HCT116 (cell line): ENCODE measurements around the gene ADAMTS20. TPM values are rescaled to one million over a fixed set of nuclear protein-coding genes. Genes with fewer than 3 reads are reported as not detected.

Experiments used
- ATAC-seq: fragments of 200-7000 bp; cut with Tn5 transposase; 2 replicates; pipeline ENCODE4 v1.9.1; 2020; ENCODE audit warnings: mild to moderate bottlenecking, moderate library complexity
- BruUV-seq: library from RNA; stranded (reverse); fragments of 400-500 nt; replicated peaks from 2 replicates; lab custom pipeline; 2021; lab: Mats Ljungman, UMichigan
- CTCF ChIA-PET: fragments of 300-600 bp; sonication (Branson Sonifier 250); formaldehyde crosslinking; loops from one replicate; lab custom pipeline; 2021; ENCODE audit warnings: antibody characterized with exemption; lab: Charles Lee
- POLR2A ChIA-PET: fragments of 300-600, 350-600 bp; sonication (Branson Sonifier 250); formaldehyde crosslinking; loops from one replicate; lab custom pipeline; 2021; ENCODE audit warnings: antibody characterized with exemption; lab: Charles Lee
- RAD21 ChIA-PET, 2 experiments: fragments of 300-600 bp; sonication (Branson Sonifier 250); formaldehyde crosslinking; loops; one replicate each; lab custom pipeline; 2023; ENCODE audit warnings: low total read pairs in 2 of 2; ENCODE audit not compliant: uncharacterized antibody in 2 of 2, unreplicated experiment in 2 of 2, low non-redundant PET in 1 of 2; lab: Charles Lee
- DNase-seq: peaks from one replicate; pipeline ENCODE4 v3.0.0-alpha.2; 2010; ENCODE audit warnings: low read depth, low spot score
- H2AFZ ChIP-seq: fragments of 200-600 bp; shearing (Covaris generic), sonication (generic); 2 replicates; pipeline ENCODE4 v1.6.1; 2017; ENCODE audit warnings: low read depth, mixed run types, mixed read lengths, antibody characterized with exemption, low read length; ENCODE audit not compliant: poor library complexity, severe bottlenecking
- H3K27ac ChIP-seq: 2 replicates; pipeline ENCODE4 v1.5.1; 2012; ENCODE audit warnings: low read depth, low read length
- H3K27me3 ChIP-seq: fragments of 200-600 bp; sonication (generic); 2 replicates; pipeline ENCODE4 v1.6.1; 2016; ENCODE audit warnings: mixed run types, low read length, mixed read lengths; ENCODE audit not compliant: insufficient read depth
- H3K36me3 ChIP-seq, 2 experiments: fragments of 200-500 bp in 1 of 2; fragments of 200-600 bp in 1 of 2; sonication (Bioruptor generic) in 1 of 2; sonication (generic) in 1 of 2; 2 replicates each; pipeline versions ENCODE4 v1.5.1 to v1.6.1; 2014 to 2016; ENCODE audit warnings: low read length in 2 of 2, inconsistent platforms in 1 of 2, mixed read lengths in 1 of 2, mixed run types in 1 of 2; ENCODE audit not compliant: insufficient read depth in 2 of 2, control insufficient read depth in 1 of 2
- H3K4me1 ChIP-seq, 2 experiments: fragments of 200-600 bp in 1 of 2; sonication (generic) in 1 of 2; 2 replicates each; pipeline versions ENCODE4 v1.5.1 to v1.6.1; 2012 to 2017; ENCODE audit warnings: low read length in 2 of 2, inconsistent platforms in 1 of 2, mild to moderate bottlenecking in 1 of 2, mixed read lengths in 1 of 2, mixed run types in 1 of 2, moderate library complexity in 1 of 2; ENCODE audit not compliant: insufficient read depth in 2 of 2, control insufficient read depth in 1 of 2
- H3K4me2 ChIP-seq: fragments of 200-600 bp; sonication (generic); 2 replicates; pipeline ENCODE4 v1.6.1; 2017; ENCODE audit warnings: mixed run types, low read length, mixed read lengths
- H3K4me3 ChIP-seq, 2 experiments: fragments of 200-600 bp in 1 of 2; sonication (generic) in 1 of 2; replicated peaks in 1 of 2; 2 replicates each; pipeline ENCODE4 v1.5.1; 2011 to 2016; ENCODE audit warnings: low read length in 2 of 2, control low read depth in 1 of 2, low read depth in 1 of 2, mild to moderate bottlenecking in 1 of 2, mixed read lengths in 1 of 2, mixed run types in 1 of 2
- H3K79me2 ChIP-seq: fragments of 200-600 bp; sonication (generic); 2 replicates; pipeline ENCODE4 v1.6.1; 2017; ENCODE audit warnings: mild to moderate bottlenecking, mixed run types, low read length, moderate library complexity, mixed read lengths; ENCODE audit not compliant: insufficient read depth
- H3K9ac ChIP-seq: fragments of 200-600 bp; sonication (generic); 2 replicates; pipeline ENCODE4 v1.6.1; 2016; ENCODE audit warnings: low read length, mixed read lengths
- H3K9me2 ChIP-seq: fragments of 200-600 bp; sonication (generic), shearing (Covaris generic); 2 replicates; pipeline ENCODE4 v1.6.1; 2017; ENCODE audit warnings: mixed run types, mild to moderate bottlenecking, moderate library complexity; ENCODE audit not compliant: insufficient read depth
- H3K9me3 ChIP-seq, 2 experiments: fragments of 200-500 bp in 1 of 2; fragments of 200-600 bp in 1 of 2; sonication (Bioruptor generic) in 1 of 2; sonication (generic) in 1 of 2; 2 replicates each; pipeline ENCODE4 v1.6.1; 2014 to 2017; ENCODE audit warnings: low read length in 2 of 2, mixed read lengths in 2 of 2, inconsistent platforms in 1 of 2, low read depth in 1 of 2, mild to moderate bottlenecking in 1 of 2, mixed run types in 1 of 2, moderate library complexity in 1 of 2; ENCODE audit not compliant: control insufficient read depth in 1 of 2, insufficient read depth in 1 of 2
- H4K20me1 ChIP-seq: fragments of 200-600 bp; sonication (generic), shearing (Covaris generic); 2 replicates; pipeline ENCODE4 v1.6.1; 2017; ENCODE audit warnings: mixed run types, mild to moderate bottlenecking, moderate library complexity; ENCODE audit not compliant: insufficient read depth
- RAD21 ChIP-seq: IDR thresholded peaks from 2 replicates; pipeline ENCODE4 v1.6.1; 2012; ENCODE audit warnings: low read depth, mild to moderate bottlenecking
- SP1 ChIP-seq: IDR thresholded peaks from 2 replicates; pipeline ENCODE4 v1.6.1; 2012; ENCODE audit warnings: low read depth
- SRF ChIP-seq: IDR thresholded peaks from 2 replicates; pipeline ENCODE4 v1.6.1; 2012; ENCODE audit warnings: low read depth
- ZFX ChIP-seq: fragments of 450-650 bp; IDR thresholded peaks from 2 replicates; pipeline ENCODE4 v1.6.1; 2017
- intact Hi-C: fragments of 100-400 bp; cut with micrococcal nuclease; formaldehyde crosslinking; loops from 2 replicates; pipeline ENCODE4 v1.10.0; 2022
- total RNA-seq: library from RNA; stranded (reverse); gene quantifications from one replicate; pipeline ENCODE4 v1.2.1, GENCODE V29; 2021; ENCODE audit not compliant: unreplicated experiment
- TF ChIP-seq, protein P1 (sequence below): IDR thresholded peaks from 2 replicates; pipeline ENCODE4 v1.6.1; 2011; ENCODE audit warnings: mild to moderate bottlenecking, low read length, moderate library complexity; ENCODE audit not compliant: insufficient replicate concordance; ENCODE audit errors: extremely low read depth
- TF ChIP-seq, protein P2 (sequence below): IDR thresholded peaks from 2 replicates; pipeline ENCODE4 v1.6.1; 2012; ENCODE audit warnings: low read depth

Gene ADAMTS20
- total RNA-seq, 1 experiment from 2014 or later: not detected

DNA sequence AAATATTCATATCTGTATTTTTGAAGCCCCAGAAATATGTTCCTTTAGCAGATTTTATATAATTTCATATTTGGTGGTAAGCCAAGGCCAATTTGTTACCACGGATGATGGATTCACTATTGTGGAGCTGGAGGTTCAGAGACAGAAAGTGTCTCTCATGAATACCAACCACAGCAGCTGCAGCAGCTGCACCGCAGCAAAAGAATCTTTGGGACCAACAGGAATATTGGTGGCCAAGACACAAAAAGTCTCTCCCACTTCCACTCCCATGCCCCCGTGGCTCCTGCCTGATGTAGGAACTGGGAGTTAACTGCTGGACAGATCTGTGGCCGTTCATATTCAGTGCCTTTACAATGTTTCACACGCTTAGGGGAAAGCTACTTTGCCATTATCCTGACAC lies 155.3 kb downstream of the ADAMTS20 start:
- TF ChIP-seq SRF (no peak), RAD21 (no peak), ZFX (no peak), SP1 (no peak)
- TF ChIP-seq, protein P1, sequence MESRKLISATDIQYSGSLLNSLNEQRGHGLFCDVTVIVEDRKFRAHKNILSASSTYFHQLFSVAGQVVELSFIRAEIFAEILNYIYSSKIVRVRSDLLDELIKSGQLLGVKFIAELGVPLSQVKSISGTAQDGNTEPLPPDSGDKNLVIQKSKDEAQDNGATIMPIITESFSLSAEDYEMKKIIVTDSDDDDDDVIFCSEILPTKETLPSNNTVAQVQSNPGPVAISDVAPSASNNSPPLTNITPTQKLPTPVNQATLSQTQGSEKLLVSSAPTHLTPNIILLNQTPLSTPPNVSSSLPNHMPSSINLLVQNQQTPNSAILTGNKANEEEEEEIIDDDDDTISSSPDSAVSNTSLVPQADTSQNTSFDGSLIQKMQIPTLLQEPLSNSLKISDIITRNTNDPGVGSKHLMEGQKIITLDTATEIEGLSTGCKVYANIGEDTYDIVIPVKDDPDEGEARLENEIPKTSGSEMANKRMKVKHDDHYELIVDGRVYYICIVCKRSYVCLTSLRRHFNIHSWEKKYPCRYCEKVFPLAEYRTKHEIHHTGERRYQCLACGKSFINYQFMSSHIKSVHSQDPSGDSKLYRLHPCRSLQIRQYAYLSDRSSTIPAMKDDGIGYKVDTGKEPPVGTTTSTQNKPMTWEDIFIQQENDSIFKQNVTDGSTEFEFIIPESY: no peak
- TF ChIP-seq, protein P2, sequence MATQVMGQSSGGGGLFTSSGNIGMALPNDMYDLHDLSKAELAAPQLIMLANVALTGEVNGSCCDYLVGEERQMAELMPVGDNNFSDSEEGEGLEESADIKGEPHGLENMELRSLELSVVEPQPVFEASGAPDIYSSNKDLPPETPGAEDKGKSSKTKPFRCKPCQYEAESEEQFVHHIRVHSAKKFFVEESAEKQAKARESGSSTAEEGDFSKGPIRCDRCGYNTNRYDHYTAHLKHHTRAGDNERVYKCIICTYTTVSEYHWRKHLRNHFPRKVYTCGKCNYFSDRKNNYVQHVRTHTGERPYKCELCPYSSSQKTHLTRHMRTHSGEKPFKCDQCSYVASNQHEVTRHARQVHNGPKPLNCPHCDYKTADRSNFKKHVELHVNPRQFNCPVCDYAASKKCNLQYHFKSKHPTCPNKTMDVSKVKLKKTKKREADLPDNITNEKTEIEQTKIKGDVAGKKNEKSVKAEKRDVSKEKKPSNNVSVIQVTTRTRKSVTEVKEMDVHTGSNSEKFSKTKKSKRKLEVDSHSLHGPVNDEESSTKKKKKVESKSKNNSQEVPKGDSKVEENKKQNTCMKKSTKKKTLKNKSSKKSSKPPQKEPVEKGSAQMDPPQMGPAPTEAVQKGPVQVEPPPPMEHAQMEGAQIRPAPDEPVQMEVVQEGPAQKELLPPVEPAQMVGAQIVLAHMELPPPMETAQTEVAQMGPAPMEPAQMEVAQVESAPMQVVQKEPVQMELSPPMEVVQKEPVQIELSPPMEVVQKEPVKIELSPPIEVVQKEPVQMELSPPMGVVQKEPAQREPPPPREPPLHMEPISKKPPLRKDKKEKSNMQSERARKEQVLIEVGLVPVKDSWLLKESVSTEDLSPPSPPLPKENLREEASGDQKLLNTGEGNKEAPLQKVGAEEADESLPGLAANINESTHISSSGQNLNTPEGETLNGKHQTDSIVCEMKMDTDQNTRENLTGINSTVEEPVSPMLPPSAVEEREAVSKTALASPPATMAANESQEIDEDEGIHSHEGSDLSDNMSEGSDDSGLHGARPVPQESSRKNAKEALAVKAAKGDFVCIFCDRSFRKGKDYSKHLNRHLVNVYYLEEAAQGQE: no peak
- ChIA-PET RAD21 (no interaction called here), CTCF (interaction anchor here (0.7 kb wide), 1 partner anchor 10 kb away, joined by 3 read pairs; no protein-coding TSS in a partner anchor), POLR2A (no interaction called here)
- Histone ChIP-seq H3K27ac (no peak overlapping the region), H3K79me2 (no peaks in the 10 kb centered on the region), H3K9me3 (no peaks in the 10 kb centered on the region), H2AFZ (no peak overlapping the region), H4K20me1 (no peaks in the 10 kb centered on the region), H3K9ac (no peak overlapping the region), H3K4me3 (no peak overlapping the region), H3K4me2 (no peak overlapping the region), H3K36me3 (no peaks in the 10 kb centered on the region), H3K27me3 (no peaks in the 10 kb centered on the region), H3K4me1 (no peaks in the 10 kb centered on the region), H3K9me2 (no peaks in the 10 kb centered on the region)
- DNase-seq (no peak), ATAC-seq (no peak)
- intact Hi-C loops: no loop called here
- BruUV-seq: no TSS peak
